GM23248 (cell line): ENCODE measurements around the gene FURIN.

Experiments used
- EZH2 ChIP-seq: fragments of 200-600 bp; sonication (generic); IDR thresholded peaks from 2 replicates; pipeline ENCODE4 v1.6.1; 2018; ENCODE audit warnings: antibody characterized with exemption, mild to moderate bottlenecking; ENCODE audit not compliant: insufficient read depth, poor library complexity, severe bottlenecking
- EZH2phosphoT487 ChIP-seq: fragments of 200-600 bp; sonication (generic); IDR thresholded peaks from 2 replicates; pipeline ENCODE4 v1.6.1; 2018; ENCODE audit warnings: antibody characterized with exemption, moderate library complexity, mild to moderate bottlenecking, low read depth; ENCODE audit not compliant: insufficient read depth

DNA sequence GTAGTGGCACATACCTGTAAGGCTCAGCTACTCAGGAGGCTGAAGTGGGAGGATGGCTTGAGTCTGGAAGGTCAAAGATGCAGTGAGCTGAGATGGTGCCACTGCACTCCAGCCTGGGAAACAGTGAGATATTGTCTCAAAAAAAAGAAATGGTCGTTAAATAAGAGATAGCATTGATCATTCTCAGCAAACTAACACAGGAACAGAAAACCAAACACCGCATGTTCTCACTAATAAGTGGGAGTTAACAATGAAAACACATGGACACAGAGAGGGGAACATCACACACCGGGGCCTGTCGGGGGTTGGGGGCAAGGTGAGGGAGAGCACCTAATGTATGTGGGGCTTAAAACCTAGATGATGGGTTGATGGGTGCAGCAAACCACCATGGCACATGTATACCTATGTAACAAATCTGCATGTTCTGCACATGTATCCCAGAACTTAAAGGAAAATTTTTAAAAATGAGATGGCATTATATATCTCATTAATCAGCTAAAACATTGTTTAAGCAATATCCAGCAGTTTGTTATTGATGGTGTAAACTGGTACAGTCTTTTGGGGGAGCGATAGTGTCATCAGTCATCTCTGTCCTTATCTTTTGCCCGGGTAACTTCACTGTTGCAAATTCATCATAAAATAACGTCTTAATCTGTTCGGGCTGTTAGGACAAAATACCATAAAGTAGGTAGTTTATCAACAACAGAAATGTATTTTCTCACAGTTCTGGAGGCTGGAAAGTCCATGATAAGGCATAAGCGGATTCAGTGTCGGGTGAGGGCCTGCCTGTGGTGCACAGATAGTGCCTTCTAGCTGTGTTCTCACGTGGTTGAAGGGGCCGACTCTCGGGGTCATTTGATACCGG is 33.0 kb downstream of the FURIN start:
- TF ChIP-seq EZH2phosphoT487, result no peak
- no peak for TF ChIP-seq EZH2
